ENCODE measurements around the gene PDXP.
A peak's percentile ranks its signal among the peaks of the same experiment; 100 is the strongest.
"Not testable (repeated sequence)": the region's sequence is repeated elsewhere in the genome, so short reads cannot be mapped to it uniquely, and the experiment has no call there.

PDXP gene

GRCh38 chr22:37650463-37651136 lies 7.9 kb upstream of the PDXP start:
- DNase-seq, result no peak

DNA sequence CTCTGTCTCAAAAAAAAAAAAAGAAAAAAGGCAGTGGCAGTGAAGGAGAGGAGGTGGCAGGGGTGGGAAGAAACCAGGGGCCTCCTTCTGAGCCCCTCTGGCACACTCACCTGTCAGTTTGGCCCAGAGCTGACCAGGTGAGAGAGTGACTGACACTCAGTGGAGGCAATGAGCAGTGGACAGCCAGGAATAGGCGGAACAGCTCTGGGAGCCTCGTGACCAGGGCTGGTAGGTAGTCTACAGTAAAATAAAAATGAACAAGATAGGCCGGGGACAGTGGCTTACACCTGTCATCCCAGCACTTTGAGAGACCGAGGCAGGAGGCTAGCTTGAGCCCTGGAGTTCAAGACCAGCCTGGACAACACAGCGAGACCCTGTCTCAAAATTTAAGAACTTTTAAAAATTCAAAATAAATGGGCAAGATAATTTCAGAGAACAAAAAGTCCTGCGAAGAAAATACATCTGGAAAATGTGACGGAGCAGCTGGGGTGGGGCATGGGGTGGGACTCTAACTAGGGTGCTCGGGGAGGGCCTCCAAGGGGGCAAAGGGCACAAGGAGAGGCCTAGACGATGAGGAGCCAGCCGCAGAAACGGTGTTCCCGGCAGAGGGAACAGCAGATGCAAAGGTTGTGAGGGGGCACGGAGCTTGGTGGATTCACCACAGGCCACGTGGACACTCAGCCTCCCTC lies 3.8 kb upstream of the PDXP start:
- DNase-seq, result no peak

- DNase-seq, result no peak
Observed at GRCh38 chr22:37655252-37655563, 3.3 kb upstream of the PDXP start.

- DNase-seq, result not testable (repeated sequence)
Observed at GRCh38 chr22:37656583-37656982, 1.9 kb upstream of the PDXP start.

GRCh38 chr22:37657590-37658132 lies 862 bp upstream of the PDXP start:
- no peak for DNase-seq

DNA sequence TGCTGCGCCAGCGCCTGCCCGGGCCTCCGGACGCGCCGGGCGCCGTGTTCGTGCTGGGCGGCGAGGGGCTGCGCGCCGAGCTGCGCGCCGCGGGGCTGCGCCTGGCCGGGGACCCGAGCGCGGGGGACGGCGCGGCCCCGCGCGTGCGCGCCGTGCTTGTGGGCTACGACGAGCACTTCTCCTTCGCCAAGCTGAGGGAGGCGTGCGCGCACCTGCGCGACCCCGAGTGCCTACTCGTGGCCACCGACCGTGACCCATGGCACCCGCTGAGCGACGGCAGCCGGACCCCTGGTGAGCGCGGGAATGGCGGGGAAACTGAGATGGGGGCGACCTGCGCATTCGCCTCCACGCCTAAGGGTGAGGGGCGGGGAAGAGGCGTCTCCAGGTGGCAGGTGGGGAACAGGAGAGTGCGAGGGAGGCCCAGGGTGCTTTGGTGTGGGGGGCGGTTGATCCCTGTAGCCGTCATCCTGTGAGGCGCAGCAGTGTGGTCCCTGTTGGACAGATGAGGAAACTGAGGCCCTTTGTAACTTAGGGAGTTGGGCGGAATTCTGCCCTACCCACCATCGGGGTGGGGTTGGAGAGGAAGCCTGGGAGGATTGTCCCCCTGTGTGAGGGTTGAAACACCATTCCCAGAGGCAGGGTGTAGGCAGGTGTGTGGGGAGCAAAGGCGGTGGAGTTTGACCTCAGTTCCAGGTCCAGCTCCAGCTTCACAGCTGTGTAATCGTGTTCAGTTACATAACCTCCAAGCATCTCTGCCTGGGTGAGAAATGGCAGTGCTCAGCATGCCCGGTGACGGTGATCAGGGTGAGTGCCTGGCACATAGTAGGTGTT lies 758 bp downstream of the PDXP start:
- no peak for DNase-seq

DNA sequence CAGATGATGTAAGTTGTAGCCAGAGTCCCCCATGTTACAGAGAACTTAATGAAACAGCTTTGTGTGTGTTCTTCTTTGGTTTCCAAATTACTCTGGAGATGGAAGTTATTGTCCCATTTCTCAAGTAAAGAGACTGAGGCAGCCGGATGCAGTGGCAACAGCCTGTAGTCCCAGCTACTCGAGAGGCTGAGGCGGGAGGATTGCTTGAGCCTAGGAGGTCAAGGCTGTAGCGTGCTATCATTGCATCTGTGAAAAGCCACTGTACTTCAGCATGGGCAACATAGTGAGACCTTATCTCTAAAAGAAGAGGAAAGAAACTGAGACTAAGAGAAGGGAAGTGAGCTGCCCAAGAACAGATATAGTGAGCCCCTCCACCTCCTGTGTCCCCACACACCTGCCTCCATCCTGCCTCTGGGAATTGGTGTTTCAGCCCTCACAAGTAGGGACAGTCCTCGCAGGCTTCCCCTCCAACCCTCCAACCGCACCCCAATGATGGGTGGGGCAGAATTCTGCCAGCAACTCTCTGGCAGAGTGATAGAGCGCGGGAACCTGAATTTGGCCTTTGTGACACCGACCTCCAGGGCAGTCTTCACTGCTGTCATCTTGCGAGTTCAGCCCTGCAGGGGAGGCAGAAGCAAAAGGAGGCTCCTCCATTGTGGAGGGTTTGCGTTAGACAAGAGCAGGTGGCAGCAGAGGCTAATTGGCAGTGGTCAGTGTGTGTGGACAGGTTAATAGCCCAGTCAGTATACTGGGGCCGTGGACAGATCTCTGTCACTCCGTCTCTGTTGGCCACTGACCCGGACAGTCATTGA lies 1.6 kb downstream of the PDXP start:
- no peak for DNase-seq

GRCh38 chr22:37660709-37661045 lies 2.2 kb downstream of the PDXP start:
- DNase-seq, result no peak

GRCh38 chr22:37661160-37661924 lies 2.8 kb downstream of the PDXP start:
- no peak for DNase-seq

DNA sequence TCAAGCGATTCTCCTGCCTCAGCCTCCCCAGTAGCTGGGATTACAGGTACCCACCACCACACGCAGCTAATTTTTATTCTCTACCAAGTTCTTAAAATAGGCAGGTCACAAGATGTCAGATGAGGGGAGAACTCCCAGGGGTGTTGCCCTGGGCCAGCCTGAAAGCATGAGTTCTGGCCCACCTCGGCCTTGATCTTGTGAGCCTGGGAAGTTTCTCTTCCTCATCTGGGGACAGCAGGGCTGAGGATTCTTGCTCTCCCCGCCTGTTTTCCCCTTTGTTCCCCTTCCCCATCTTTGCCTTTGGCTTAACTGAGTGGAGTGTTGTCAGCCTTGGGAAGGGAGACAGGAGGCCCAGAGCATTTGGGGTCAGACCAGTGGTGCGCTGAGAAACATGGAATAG lies 3.5 kb downstream of the PDXP start:
- no peak for DNase-seq

- DNase-seq, result no peak
Observed at GRCh38 chr22:37663521-37664140, 5.1 kb downstream of the PDXP start.

DNA sequence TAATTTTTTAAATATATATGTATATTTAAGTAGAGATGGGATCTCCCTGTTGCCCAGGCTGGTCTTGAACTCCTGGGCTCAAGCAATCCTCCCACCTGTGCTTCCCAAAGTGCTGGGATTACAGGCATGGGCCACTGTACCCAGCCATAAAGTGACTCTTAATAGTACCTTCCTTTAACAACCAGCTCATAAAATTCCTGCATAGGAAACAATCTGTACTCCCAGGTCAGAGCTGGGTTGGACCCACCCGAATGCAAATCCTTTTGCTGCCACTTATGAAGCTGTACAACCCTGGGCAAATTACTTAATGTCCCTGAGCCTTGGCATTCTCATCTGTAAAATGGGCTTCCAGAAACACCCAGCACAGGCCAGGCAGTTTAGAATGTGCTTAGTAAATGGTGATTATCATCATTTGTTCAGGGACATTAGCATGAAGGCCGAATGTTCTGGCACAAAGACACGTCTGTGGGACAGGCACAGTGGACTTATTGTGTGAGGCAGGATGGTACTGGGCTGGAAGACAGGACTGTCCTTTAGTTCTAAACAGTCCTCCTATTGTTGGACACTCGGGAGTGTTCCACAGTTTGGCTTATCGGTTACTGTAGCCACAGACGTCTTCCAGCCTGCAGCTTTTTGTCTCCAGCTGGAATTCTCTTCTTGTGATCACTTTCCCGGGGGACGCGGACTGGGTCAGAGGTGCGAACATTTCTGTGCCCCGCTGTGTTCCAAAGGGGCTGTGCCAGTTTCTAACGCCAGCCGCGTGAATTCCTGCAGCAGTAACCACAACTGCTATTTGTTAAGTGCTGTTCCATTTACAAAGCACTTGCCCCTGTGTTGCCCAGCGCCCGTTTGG lies 6.0 kb downstream of the PDXP start:
- no peak for DNase-seq

- no peak for DNase-seq
Observed at GRCh38 chr22:37665487-37665886, 7.0 kb downstream of the PDXP start.

- DNase-seq, result no peak
Observed at GRCh38 chr22:37669586-37669985, 11.1 kb downstream of the PDXP start.

DNA sequence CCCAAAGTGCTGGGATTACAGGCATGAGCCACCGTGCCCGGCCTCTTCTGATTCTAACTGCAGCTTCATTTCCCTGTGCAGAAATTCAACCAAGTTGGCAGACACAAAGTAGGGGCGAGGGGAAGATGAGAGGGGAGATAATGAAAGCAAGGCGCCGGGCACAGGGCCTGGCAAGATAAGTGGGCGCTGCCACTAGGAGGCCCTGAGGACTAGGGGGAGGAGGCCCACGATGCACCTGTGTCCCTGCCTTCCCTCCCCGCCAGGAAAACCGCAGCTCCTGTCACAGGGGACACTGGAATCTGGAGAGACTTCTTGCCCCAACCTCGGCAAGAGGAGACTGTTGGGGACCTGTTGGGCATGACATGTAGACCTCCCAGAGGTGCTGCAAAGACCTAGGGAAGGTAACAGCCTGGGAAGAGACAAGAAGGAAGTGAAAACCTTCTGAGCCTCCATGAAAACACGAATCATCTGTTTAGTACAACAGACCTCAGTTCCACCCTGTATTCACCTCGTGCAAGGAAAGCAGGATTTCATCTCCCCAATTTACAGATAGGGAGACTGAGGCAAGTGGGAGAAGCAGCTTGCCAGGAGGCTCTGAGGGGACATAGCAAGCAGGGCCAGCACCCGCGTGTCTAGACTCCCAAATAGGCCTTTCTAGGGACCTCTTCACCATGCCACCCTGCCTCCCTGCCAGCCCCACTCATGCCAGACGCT lies 13.8 kb downstream of the PDXP start:
- DNase-seq, result no peak

- DNase-seq, result no peak
Observed at GRCh38 chr22:37672920-37673455, 14.5 kb downstream of the PDXP start.

GRCh38 chr22:37674248-37674647 lies 15.7 kb downstream of the PDXP start:
- DNase-seq, result no peak

DNA sequence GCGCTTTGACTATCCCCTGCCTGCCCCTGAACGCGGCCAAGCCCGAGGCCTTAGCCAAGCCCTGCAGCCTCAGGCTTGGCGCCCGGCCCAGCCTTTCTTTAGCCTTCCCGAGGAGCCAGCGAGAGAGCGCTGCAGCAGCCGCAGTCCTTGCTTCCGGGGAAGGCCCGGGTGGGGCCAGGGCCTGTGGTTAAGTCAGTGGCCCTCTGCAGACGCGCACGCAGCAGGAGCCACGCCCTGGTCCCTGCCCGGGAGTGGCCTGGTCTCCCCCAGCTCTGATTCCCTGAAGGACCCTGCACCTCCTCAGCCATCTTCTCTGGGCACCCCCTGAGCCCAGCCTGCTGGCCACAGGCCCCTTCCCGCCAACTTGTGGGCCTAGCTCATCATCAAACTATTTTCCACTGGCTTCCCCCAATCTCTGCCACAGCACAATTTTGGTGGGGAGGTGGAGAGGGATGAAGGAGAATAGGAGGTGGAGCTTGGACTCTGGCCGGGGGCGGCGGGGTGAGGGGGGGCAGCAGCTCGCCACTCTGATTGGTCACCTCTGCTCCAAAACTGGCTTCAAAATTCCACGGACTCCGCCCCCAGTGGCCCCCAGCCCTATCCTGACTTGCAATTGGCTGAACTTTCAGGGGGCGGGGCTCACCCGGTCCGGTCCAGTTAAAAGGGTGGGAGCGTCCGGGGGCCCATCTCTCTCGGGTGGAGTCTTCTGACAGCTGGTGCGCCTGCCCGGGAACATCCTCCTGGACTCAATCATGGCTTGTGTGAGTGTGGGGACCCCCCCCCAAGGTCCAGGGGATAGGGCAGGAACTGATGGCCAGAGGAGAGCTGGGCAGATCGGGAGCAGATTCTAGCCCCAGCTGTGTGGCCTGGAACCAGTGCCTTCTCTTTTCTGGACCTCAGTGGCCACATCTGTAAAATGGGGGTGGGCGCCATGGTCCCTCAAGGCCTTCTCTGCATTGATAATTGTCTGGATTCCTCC lies 16.7 kb downstream of the PDXP start, which contains the start of gene LGALS1:
Gene LGALS1 (plus strand): TSS at position 686 of the 979 bp plus-strand sequence. CDS start 67 bp downstream, at position 753.
- peak in 1 of 2 experiments; percentile 22 for DNase-seq
